Esophagus muscularis mucosa (tissue), 4 donors: ENCODE data around the gene CNGB1. TPM values are rescaled to one million over a fixed set of nuclear protein-coding genes. Genes with fewer than 3 reads are reported as not detected.

Experiments used
- DNase-seq: peaks from one replicate; pipeline ENCODE4 v3.0.0-alpha.2; 2017; ENCODE audit errors: extremely low spot score
- H3K27ac ChIP-seq, 4 donors: fragments of 200-600 bp; sonication (generic); replicated peaks in 1 of 4; 1 replicate in 3 of 4; 2 replicates in 1 of 4; pipeline ENCODE4 v1.5.1; 2016 to 2019; ENCODE audit warnings: mild to moderate bottlenecking in 1 of 4
- H3K27me3 ChIP-seq, 4 donors: fragments of 200-600 bp; sonication (generic); one replicate each; pipeline versions ENCODE4 v1.5.1 to v1.6.0; 2016 to 2019
- H3K36me3 ChIP-seq, 4 donors: fragments of 200-600 bp; sonication (generic); one replicate each; pipeline ENCODE4 v1.5.1; 2016 to 2019
- H3K4me1 ChIP-seq, 4 donors: fragments of 200-600 bp; sonication (generic); one replicate each; pipeline ENCODE4 v1.5.1; 2016 to 2019
- H3K4me3 ChIP-seq, 4 donors: fragments of 200-600 bp; sonication (generic); 1 replicate in 2 of 4; 2 replicates in 2 of 4; pipeline ENCODE4 v1.5.1; 2016 to 2019; ENCODE audit warnings: mild to moderate bottlenecking in 4 of 4, moderate library complexity in 1 of 4
- H3K9me3 ChIP-seq, 4 donors: fragments of 200-600 bp; sonication (generic); 1 replicate in 3 of 4; 2 replicates in 1 of 4; pipeline ENCODE4 v1.5.1; 2016 to 2019
- CTCF ChIP-seq, 3 experiments: fragments of 200-600 bp in 2 of 3; fragments of 450-650 bp in 1 of 3; sonication (generic) in 2 of 3; IDR thresholded peaks; one replicate each; pipeline ENCODE4 v1.5.1; 2017 to 2019; ENCODE audit warnings: antibody characterized with exemption in 3 of 3, mild to moderate bottlenecking in 2 of 3, moderate library complexity in 1 of 3
- EP300 ChIP-seq: sonication (generic); formaldehyde crosslinking; IDR thresholded peaks from one replicate; pipeline ENCODE4 v1.6.1; 2017; ENCODE audit warnings: antibody characterized with exemption
- POLR2A ChIP-seq: fragments of 450-650 bp; IDR thresholded peaks from one replicate; pipeline ENCODE4 v1.6.1; 2017; ENCODE audit warnings: antibody characterized with exemption, moderate library complexity, mild to moderate bottlenecking, low read depth
- POLR2AphosphoS5 ChIP-seq, 2 donors: sonication (generic); formaldehyde crosslinking; IDR thresholded peaks; one replicate each; pipeline ENCODE4 v1.6.1; 2017; ENCODE audit warnings: antibody characterized with exemption in 2 of 2
- WGBS: methylation state at CpG from one replicate; pipeline ENCODE4 v1.1.5; 2018; 5-methylcytosine and 5-hydroxymethylcytosine counted together
- intact Hi-C: fragments of 100-400 bp; cut with DNase I; formaldehyde crosslinking; loops from one replicate; pipeline ENCODE4 v1.15.1; 2023
- total RNA-seq, 4 donors: library from RNA; depleted of rRNA; stranded (reverse); fragments of >200 nt; gene quantifications; one replicate each; pipeline versions ENCODE4 v1.1.0 to v1.2.1, GENCODE V29; 2016

Gene CNGB1
- total RNA-seq, 4 donors from 2014 or later: under 0.01 to 0.97 (median 0.31) TPM

- no peak for TF ChIP-seq POLR2A
- intact Hi-C loops: no loop called here
- no peak for DNase-seq
- 80% methylated on average over 2 of the region's 2 CpGs for WGBS
- no peak overlapping the region for H3K4me3 ChIP-seq
- no peaks in the 10 kb centered on the region for H3K27me3 ChIP-seq
- H3K4me1 ChIP-seq: no peaks in the 10 kb centered on the region
- H3K27ac ChIP-seq: no peak overlapping the region
- no peaks in the 10 kb centered on the region for H3K9me3 ChIP-seq
- H3K36me3 ChIP-seq: no peaks in the 10 kb centered on the region
Measured at GRCh38 chr16:57961538-57961937, 9.4 kb downstream of the CNGB1 start.

GRCh38 chr16:57960826-57961472, 10.0 kb downstream of the CNGB1 start:
- DNase-seq: no peak
- Histone ChIP-seq H3K36me3 (no peaks in the 10 kb centered on the region), H3K27ac (no peak overlapping the region), H3K4me1 (no peaks in the 10 kb centered on the region), H3K9me3 (no peaks in the 10 kb centered on the region), H3K27me3 (no peaks in the 10 kb centered on the region), H3K4me3 (no peak overlapping the region)
- no peak for TF ChIP-seq EP300
- TF ChIP-seq POLR2AphosphoS5 (IDR thresholded peaks at IDR 0.05): no peak
- no peak for TF ChIP-seq POLR2A
- no peak for TF ChIP-seq CTCF (IDR thresholded peaks at IDR 0.05)
- intact Hi-C loops: no loop called here
- WGBS: 100% methylated on average over 1 of the region's 7 CpGs

GRCh38 chr16:57960310-57960709, 10.6 kb downstream of the CNGB1 start:
- Histone ChIP-seq H3K27ac (no peak overlapping the region), H3K4me3 (no peak overlapping the region), H3K36me3 (no peaks in the 10 kb centered on the region), H3K27me3 (no peaks in the 10 kb centered on the region), H3K9me3 (no peaks in the 10 kb centered on the region), H3K4me1 (no peaks in the 10 kb centered on the region)
- TF ChIP-seq CTCF (IDR thresholded peaks at IDR 0.05): no peak
- TF ChIP-seq POLR2A: no peak
- TF ChIP-seq EP300: no peak
- no peak for TF ChIP-seq POLR2AphosphoS5 (IDR thresholded peaks at IDR 0.05)
- intact Hi-C loops: no loop called here
- DNase-seq: no peak
- WGBS: 100% methylated on average over 5 of the region's 10 CpGs

GRCh38 chr16:57959804-57960203, 11.1 kb downstream of the CNGB1 start:
- no peaks in the 10 kb centered on the region for H3K27me3 ChIP-seq
- no peaks in the 10 kb centered on the region for H3K36me3 ChIP-seq
- no peaks in the 10 kb centered on the region for H3K9me3 ChIP-seq
- intact Hi-C loops: no loop called here
- TF ChIP-seq POLR2AphosphoS5 (IDR thresholded peaks at IDR 0.05): no peak
- no peak for TF ChIP-seq POLR2A
- TF ChIP-seq CTCF (IDR thresholded peaks at IDR 0.05): no peak
- no peak for TF ChIP-seq EP300
- no peak for DNase-seq
- H3K4me3 ChIP-seq: no peak overlapping the region
- H3K4me1 ChIP-seq: no peaks in the 10 kb centered on the region
- WGBS: 83% methylated on average over 9 of the region's 11 CpGs
- H3K27ac ChIP-seq: no peak overlapping the region

- DNase-seq: no peak
- Histone ChIP-seq H3K4me3 (no peak overlapping the region), H3K27ac (no peak overlapping the region), H3K36me3 (no peaks in the 10 kb centered on the region), H3K9me3 (no peaks in the 10 kb centered on the region), H3K4me1 (no peaks in the 10 kb centered on the region), H3K27me3 (no peaks in the 10 kb centered on the region)
- 88% methylated on average over 8 of the region's 8 CpGs for WGBS
- TF ChIP-seq POLR2AphosphoS5 (IDR thresholded peaks at IDR 0.05) (no peak), CTCF (IDR thresholded peaks at IDR 0.05) (no peak), EP300 (no peak), POLR2A (no peak)
- intact Hi-C loops: no loop called here
Measured at GRCh38 chr16:57959121-57959520, 11.8 kb downstream of the CNGB1 start.
